GM12878 (cell line): ENCODE measurements around the gene LYPLAL1. TPM values are rescaled to one million over a fixed set of nuclear protein-coding genes. Genes with fewer than 3 reads are reported as not detected.

Source experiments
- ATAC-seq: fragments of 200-7000 bp; cut with Tn5 transposase; 3 replicates; pipeline ENCODE4 v1.9.1; 2020; ENCODE audit warnings: mild to moderate bottlenecking, moderate library complexity
- BruUV-seq: library from RNA; stranded (reverse); fragments of 400-500 nt; replicated peaks from 2 replicates; lab custom pipeline; 2021; lab: Mats Ljungman, UMichigan
- CTCF ChIA-PET: fragments of 300-600 bp; sonication (Branson Sonifier 250); formaldehyde crosslinking; extraction: SDS; loops from one replicate; lab custom pipeline; 2021; ENCODE audit warnings: inconsistent platforms; lab: Yijun Ruan, JAX
- POLR2A ChIA-PET: fragments of 350-600 bp; formaldehyde crosslinking; extraction: SDS; loops from one replicate; lab custom pipeline; 2021; ENCODE audit warnings: inconsistent platforms; lab: Charles Lee
- RAD21 ChIA-PET: fragments of 300-600 bp; sonication (Branson Sonifier 250); formaldehyde crosslinking; loops from one replicate; lab custom pipeline; 2023; ENCODE audit warnings: antibody characterized with exemption; ENCODE audit not compliant: unreplicated experiment; lab: Charles Lee
- SMC1A ChIA-PET: fragments of 300-600 bp; sonication (Branson Sonifier 250); formaldehyde crosslinking; loops from one replicate; lab custom pipeline; 2023; ENCODE audit not compliant: unreplicated experiment, uncharacterized antibody; lab: Charles Lee
- DNase-seq: peaks from one replicate; pipeline ENCODE4 v3.0.0-alpha.2; 2011; ENCODE audit warnings: low read depth, low spot score
- FAIRE-seq: peaks from 3 replicates; lab custom pipeline; 2011; peaks lifted over from hg19 to GRCh38; lab: Jason Lieb, UNC
- H2AFZ ChIP-seq: 2 replicates; pipeline ENCODE4 v1.6.0; 2011; ENCODE audit warnings: low read depth, low read length, control low read depth; ENCODE audit not compliant: control insufficient read depth
- H3K27ac ChIP-seq: 2 replicates; pipeline ENCODE4 v1.5.1; 2011; ENCODE audit warnings: control low read depth; ENCODE audit not compliant: control insufficient read depth, insufficient read depth
- H3K27me3 ChIP-seq, 2 experiments: replicated peaks in 1 of 2; 2 replicates each; pipeline versions ENCODE4 v1.6.0 to v1.6.1; 2011; ENCODE audit warnings: low read length in 1 of 2; ENCODE audit not compliant: control insufficient read depth in 2 of 2, insufficient read depth in 2 of 2
- H3K36me3 ChIP-seq, 2 experiments: 2 replicates each; pipeline ENCODE4 v1.5.1; 2011; ENCODE audit warnings: low read length in 1 of 2; ENCODE audit not compliant: control insufficient read depth in 2 of 2, insufficient read depth in 2 of 2
- H3K4me1 ChIP-seq: 2 replicates; pipeline ENCODE4 v1.6.1; 2011; ENCODE audit warnings: mild to moderate bottlenecking, low read length, moderate library complexity, mixed read lengths; ENCODE audit not compliant: control insufficient read depth, insufficient read depth
- H3K4me2 ChIP-seq: 2 replicates; pipeline ENCODE4 v1.6.0; 2011; ENCODE audit warnings: control low read depth; ENCODE audit not compliant: control insufficient read depth, insufficient read depth
- H3K4me3 ChIP-seq: fragments of 200-600 bp; sonication (generic); 2 replicates; pipeline ENCODE4 v1.5.1; 2016
- H3K79me2 ChIP-seq: 2 replicates; pipeline ENCODE4 v1.6.0; 2011; ENCODE audit warnings: low read length; ENCODE audit not compliant: control insufficient read depth, insufficient read depth
- H3K9ac ChIP-seq: 2 replicates; pipeline ENCODE4 v1.8.0; 2011; ENCODE audit warnings: low read length, control low read depth, mixed read lengths; ENCODE audit not compliant: control insufficient read depth, insufficient read depth
- H3K9me3 ChIP-seq: replicated peaks from 3 replicates; pipeline ENCODE4 v1.5.1; 2011; ENCODE audit warnings: mild to moderate bottlenecking, low read length; ENCODE audit not compliant: control insufficient read depth, insufficient read depth
- H4K20me1 ChIP-seq: 2 replicates; pipeline ENCODE4 v1.6.0; 2011; ENCODE audit not compliant: control insufficient read depth, insufficient read depth
- ASH2L ChIP-seq: fragments of 300-600, 200-600 bp; sonication (generic); IDR thresholded peaks from 2 replicates; pipeline ENCODE4 v1.6.1; 2017; ENCODE audit warnings: low read depth, mild to moderate bottlenecking, borderline replicate concordance
- IKZF1 ChIP-seq: fragments of 450-650 bp; conservative IDR thresholded peaks from 2 replicates; pipeline ENCODE4 v1.6.1; 2017; ENCODE audit warnings: antibody characterized with exemption, mild to moderate bottlenecking
- IKZF2 ChIP-seq, 2 experiments: fragments of 450-650 bp; IDR thresholded peaks; 2 replicates each; pipeline ENCODE4 v1.6.1; 2017; ENCODE audit warnings: mild to moderate bottlenecking in 2 of 2, moderate library complexity in 2 of 2
- JUNB ChIP-seq: IDR thresholded peaks from 2 replicates; pipeline ENCODE4 v1.6.1; 2016; ENCODE audit warnings: antibody characterized with exemption, mild to moderate bottlenecking
- MTA3 ChIP-seq: IDR thresholded peaks from 2 replicates; pipeline ENCODE4 v1.6.1; 2012; ENCODE audit warnings: low read length, inconsistent platforms, borderline replicate concordance
- PML ChIP-seq: IDR thresholded peaks from 2 replicates; pipeline ENCODE4 v1.6.1; 2012; ENCODE audit warnings: low read length, inconsistent platforms
- POLR2AphosphoS5 ChIP-seq: IDR thresholded peaks from 2 replicates; pipeline ENCODE4 v1.6.1; 2011; ENCODE audit warnings: mild to moderate bottlenecking, low read length, inconsistent platforms
- POU2F2 ChIP-seq: IDR thresholded peaks from 3 replicates; pipeline ENCODE4 v1.6.1; 2011; ENCODE audit warnings: low read depth, mild to moderate bottlenecking, low read length, borderline replicate concordance
- RAD21 ChIP-seq: IDR thresholded peaks from 2 replicates; pipeline ENCODE4 v1.6.1; 2011; ENCODE audit warnings: mild to moderate bottlenecking, low read depth, low read length, moderate library complexity; ENCODE audit not compliant: insufficient read depth
- RAD51 ChIP-seq: fragments of 450-650 bp; IDR thresholded peaks from 2 replicates; pipeline ENCODE4 v1.6.1; 2016; ENCODE audit warnings: moderate library complexity, mild to moderate bottlenecking, inconsistent platforms
- SMAD5 ChIP-seq: IDR thresholded peaks from 2 replicates; pipeline ENCODE4 v1.6.1; 2016; ENCODE audit warnings: antibody characterized with exemption, low read depth
- SPI1 ChIP-seq: IDR thresholded peaks from 2 replicates; pipeline ENCODE4 v1.6.1; 2011; ENCODE audit warnings: low read depth, mild to moderate bottlenecking, low read length, moderate library complexity, borderline replicate concordance; ENCODE audit not compliant: insufficient read depth
- SRF ChIP-seq, 2 experiments: IDR thresholded peaks; 2 replicates each; pipeline ENCODE4 v1.6.1; 2011; ENCODE audit warnings: low read depth in 2 of 2, low read length in 2 of 2, mild to moderate bottlenecking in 1 of 2, moderate library complexity in 1 of 2
- WGBS: methylation state at CpG from one replicate; pipeline ENCODE4 v1.1.6; 2016; ENCODE audit warnings: low lambda C conversion rate; ENCODE audit not compliant: insufficient replicate concordance, insufficient coverage; ENCODE audit errors: missing lambda C conversion rate; 5-methylcytosine and 5-hydroxymethylcytosine counted together
- in situ Hi-C: fragments of 300-500 bp; cut with MboI; formaldehyde crosslinking; loops from 9 replicates; pipeline ENCODE4 v1.14.3; 2018; ENCODE audit warnings: mixed read lengths
- intact Hi-C: fragments of 100-400 bp; cut with micrococcal nuclease; formaldehyde crosslinking; loops from one replicate; pipeline ENCODE4 v1.14.2; 2022; ENCODE audit not compliant: unreplicated experiment
- polyA plus RNA-seq, 11 experiments: library from polyadenylated mRNA; depleted of rRNA in 4 of 11; unstranded in 6 of 11; stranded (reverse) in 5 of 11; fragments of >200 nt; fragmentation: Nextera tagmentation in 4 of 11; fragmentation: Illumina TruSeq in 1 of 11; extraction: Ambion mirVana in 4 of 11; extraction: Trizol in 1 of 11; gene quantifications; 1 replicate in 1 of 11; 2 replicates in 10 of 11; pipeline versions ENCODE4 v1.2.1 to v1.2.3, GENCODE V29; 2011 to 2016; ENCODE audit warnings: inconsistent platforms in 2 of 11, missing spikeins in 2 of 11, low read depth in 1 of 11
- total RNA-seq, 4 experiments: library from RNA; depleted of rRNA in 3 of 4; stranded (reverse); fragments of >200 nt in 3 of 4; fragmentation: Illumina TruSeq in 1 of 4; extraction: Trizol in 1 of 4; gene quantifications; 2 replicates each; pipeline versions ENCODE4 v1.2.1 to v1.2.3, GENCODE V29; 2013 to 2021
- TF ChIP-seq, protein P1 (sequence below): IDR thresholded peaks from 2 replicates; pipeline ENCODE4 v1.6.1; 2011; ENCODE audit warnings: borderline replicate concordance, low read depth, mild to moderate bottlenecking, moderate library complexity, mixed read lengths, low read length; ENCODE audit not compliant: insufficient read depth; ENCODE audit errors: extremely low read length
- TF ChIP-seq, protein P2 (sequence below): IDR thresholded peaks from 2 replicates; pipeline ENCODE4 v1.6.1; 2011; ENCODE audit warnings: low read depth, mild to moderate bottlenecking, low read length, moderate library complexity, borderline replicate concordance; ENCODE audit errors: extremely low read depth
- TF ChIP-seq, protein P3 (sequence below): fragments of 150-350 bp; IDR thresholded peaks from 2 replicates; pipeline ENCODE4 v1.6.1; 2016; ENCODE audit warnings: low read depth, low read length
- TF ChIP-seq, protein P4 (sequence below): IDR thresholded peaks from 2 replicates; pipeline ENCODE4 v1.6.1; 2011; ENCODE audit warnings: mild to moderate bottlenecking, low read depth, low read length, moderate library complexity; ENCODE audit not compliant: insufficient replicate concordance

The LYPLAL1 gene
- total and polyA plus RNA-seq, 10 of the 15 experiments (the other 5 are each of a cell fraction or from before 2014, with no cell fraction given), result 19.4 to 112 (median 40.5) TPM

DNA sequence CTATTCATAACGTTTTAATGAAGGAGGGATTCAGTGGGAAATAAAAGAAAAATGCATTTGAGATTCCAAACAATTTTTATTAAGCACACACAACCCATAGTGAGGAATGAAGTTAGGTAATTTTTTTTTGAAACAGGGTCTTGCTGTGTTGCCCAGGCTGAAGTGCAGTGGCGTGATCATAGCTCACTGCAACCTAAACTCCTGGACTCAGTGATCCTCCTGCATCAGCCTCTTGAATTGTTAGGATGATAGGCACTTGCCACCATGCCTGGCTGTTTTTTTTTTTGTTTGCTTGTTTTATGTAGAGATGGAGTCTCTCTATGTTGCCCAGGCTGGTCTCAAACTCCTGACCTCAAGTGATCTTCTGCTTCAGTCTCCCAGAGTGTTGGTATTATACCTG, 28.9 kb downstream of the LYPLAL1 start:
- no peaks in the 10 kb centered on the region for H3K79me2 ChIP-seq
- H2AFZ ChIP-seq, result no peak overlapping the region
- no peaks in the 10 kb centered on the region for H4K20me1 ChIP-seq
- WGBS, result 93% methylated on average over 2 of the region's 2 CpGs
- CTCF ChIA-PET, result interaction anchor here (0.6 to 1.1 kb wide), 2 partner anchors 11 to 15 kb away, joined by 3 read pairs; no protein-coding TSS in a partner anchor
- intact Hi-C loops, result loop anchor here (5.0 kb wide), 1 partner anchor 460 kb away; no protein-coding TSS in a partner anchor
- H3K4me1 ChIP-seq, result no peaks in the 10 kb centered on the region
- no TSS peak for BruUV-seq
- no peaks in the 10 kb centered on the region; the same call in 2 of the 3 replicates for H3K9me3 ChIP-seq
- no peak overlapping the region for H3K9ac ChIP-seq
- H3K4me3 ChIP-seq, result no peak overlapping the region
- no peak for DNase-seq
- H3K27me3 ChIP-seq, result no peaks in the 10 kb centered on the region
- no peak for FAIRE-seq
- no peak for ATAC-seq
- SMC1A ChIA-PET, result interaction anchor here (0.7 to 1.0 kb wide), 2 partner anchors 10 to 26 kb away, joined by 3 to 4 read pairs; no protein-coding TSS in a partner anchor
- POLR2A ChIA-PET, result no interaction called here
- H3K27ac ChIP-seq, result no peak overlapping the region
- peaks cover 0 to 3% of the 10 kb centered on the region in 2 experiments; a peak in 1 of 4 replicates for H3K36me3 ChIP-seq
- H3K4me2 ChIP-seq, result no peak overlapping the region
- in situ Hi-C loops, result no loop called here
- RAD21 ChIA-PET, result no interaction called here
- TF ChIP-seq PML (no peak), POU2F2 (no peak), SPI1 (no peak), IKZF1 (no peak), MTA3 (no peak), IKZF2 (IDR thresholded peaks at IDR 0.05) (no peak), RAD51 (no peak), JUNB (no peak), SMAD5 (no peak), ASH2L (no peak), RAD21 (no peak), POLR2AphosphoS5 (no peak), SRF (IDR thresholded peaks at IDR 0.05; ENCODE audit: low read depth in 2 of 2, low read length in 2 of 2) (no peak)
- TF ChIP-seq, protein P1, sequence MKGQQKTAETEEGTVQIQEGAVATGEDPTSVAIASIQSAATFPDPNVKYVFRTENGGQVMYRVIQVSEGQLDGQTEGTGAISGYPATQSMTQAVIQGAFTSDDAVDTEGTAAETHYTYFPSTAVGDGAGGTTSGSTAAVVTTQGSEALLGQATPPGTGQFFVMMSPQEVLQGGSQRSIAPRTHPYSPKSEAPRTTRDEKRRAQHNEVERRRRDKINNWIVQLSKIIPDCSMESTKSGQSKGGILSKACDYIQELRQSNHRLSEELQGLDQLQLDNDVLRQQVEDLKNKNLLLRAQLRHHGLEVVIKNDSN, result no peak
- TF ChIP-seq, protein P2, sequence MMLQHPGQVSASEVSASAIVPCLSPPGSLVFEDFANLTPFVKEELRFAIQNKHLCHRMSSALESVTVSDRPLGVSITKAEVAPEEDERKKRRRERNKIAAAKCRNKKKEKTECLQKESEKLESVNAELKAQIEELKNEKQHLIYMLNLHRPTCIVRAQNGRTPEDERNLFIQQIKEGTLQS, result no peak
- TF ChIP-seq, protein P3, sequence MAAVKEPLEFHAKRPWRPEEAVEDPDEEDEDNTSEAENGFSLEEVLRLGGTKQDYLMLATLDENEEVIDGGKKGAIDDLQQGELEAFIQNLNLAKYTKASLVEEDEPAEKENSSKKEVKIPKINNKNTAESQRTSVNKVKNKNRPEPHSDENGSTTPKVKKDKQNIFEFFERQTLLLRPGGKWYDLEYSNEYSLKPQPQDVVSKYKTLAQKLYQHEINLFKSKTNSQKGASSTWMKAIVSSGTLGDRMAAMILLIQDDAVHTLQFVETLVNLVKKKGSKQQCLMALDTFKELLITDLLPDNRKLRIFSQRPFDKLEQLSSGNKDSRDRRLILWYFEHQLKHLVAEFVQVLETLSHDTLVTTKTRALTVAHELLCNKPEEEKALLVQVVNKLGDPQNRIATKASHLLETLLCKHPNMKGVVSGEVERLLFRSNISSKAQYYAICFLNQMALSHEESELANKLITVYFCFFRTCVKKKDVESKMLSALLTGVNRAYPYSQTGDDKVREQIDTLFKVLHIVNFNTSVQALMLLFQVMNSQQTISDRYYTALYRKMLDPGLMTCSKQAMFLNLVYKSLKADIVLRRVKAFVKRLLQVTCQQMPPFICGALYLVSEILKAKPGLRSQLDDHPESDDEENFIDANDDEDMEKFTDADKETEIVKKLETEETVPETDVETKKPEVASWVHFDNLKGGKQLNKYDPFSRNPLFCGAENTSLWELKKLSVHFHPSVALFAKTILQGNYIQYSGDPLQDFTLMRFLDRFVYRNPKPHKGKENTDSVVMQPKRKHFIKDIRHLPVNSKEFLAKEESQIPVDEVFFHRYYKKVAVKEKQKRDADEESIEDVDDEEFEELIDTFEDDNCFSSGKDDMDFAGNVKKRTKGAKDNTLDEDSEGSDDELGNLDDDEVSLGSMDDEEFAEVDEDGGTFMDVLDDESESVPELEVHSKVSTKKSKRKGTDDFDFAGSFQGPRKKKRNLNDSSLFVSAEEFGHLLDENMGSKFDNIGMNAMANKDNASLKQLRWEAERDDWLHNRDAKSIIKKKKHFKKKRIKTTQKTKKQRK, result no peak
- TF ChIP-seq, protein P4, sequence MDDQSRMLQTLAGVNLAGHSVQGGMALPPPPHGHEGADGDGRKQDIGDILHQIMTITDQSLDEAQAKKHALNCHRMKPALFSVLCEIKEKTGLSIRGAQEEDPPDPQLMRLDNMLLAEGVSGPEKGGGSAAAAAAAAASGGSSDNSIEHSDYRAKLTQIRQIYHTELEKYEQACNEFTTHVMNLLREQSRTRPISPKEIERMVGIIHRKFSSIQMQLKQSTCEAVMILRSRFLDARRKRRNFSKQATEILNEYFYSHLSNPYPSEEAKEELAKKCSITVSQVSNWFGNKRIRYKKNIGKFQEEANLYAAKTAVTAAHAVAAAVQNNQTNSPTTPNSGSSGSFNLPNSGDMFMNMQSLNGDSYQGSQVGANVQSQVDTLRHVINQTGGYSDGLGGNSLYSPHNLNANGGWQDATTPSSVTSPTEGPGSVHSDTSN, result no peak
